Muscle layer of duodenum (tissue), 2 donors: ENCODE results near the gene EMX2.
"Not testable (repeated sequence)": the region's sequence is repeated elsewhere in the genome, so short reads cannot be mapped to it uniquely, and the experiment has no call there.

Experiments used
- H3K27ac ChIP-seq: one replicate; pipeline ENCODE4 v1.7.0; 2013; ENCODE audit warnings: mild to moderate bottlenecking, low read length
- H3K27me3 ChIP-seq: one replicate; pipeline ENCODE4 v1.7.0; 2013; ENCODE audit warnings: low read depth, mild to moderate bottlenecking, control low read depth, low read length
- H3K36me3 ChIP-seq, 2 donors: one replicate each; pipeline ENCODE4 v1.7.0; 2013; ENCODE audit warnings: low read length in 2 of 2, control low read depth in 1 of 2, mild to moderate bottlenecking in 1 of 2; ENCODE audit not compliant: insufficient read depth in 2 of 2, control insufficient read depth in 1 of 2
- H3K4me1 ChIP-seq, 2 donors: one replicate each; pipeline ENCODE4 v1.7.0; 2013; ENCODE audit warnings: low read length in 2 of 2, mild to moderate bottlenecking in 2 of 2, control low read depth in 1 of 2, moderate library complexity in 1 of 2; ENCODE audit not compliant: insufficient read depth in 2 of 2, control insufficient read depth in 1 of 2
- H3K4me3 ChIP-seq, 2 donors: one replicate each; pipeline ENCODE4 v1.7.0; 2013; ENCODE audit warnings: low read length in 2 of 2, low read depth in 1 of 2, mild to moderate bottlenecking in 1 of 2
- H3K9me3 ChIP-seq, 2 donors: one replicate each; pipeline ENCODE4 v1.7.0; 2013; ENCODE audit warnings: low read length in 2 of 2, control low read depth in 1 of 2, mild to moderate bottlenecking in 1 of 2; ENCODE audit not compliant: control insufficient read depth in 1 of 2
- donor health status: healthy.

EMX2 gene

DNA sequence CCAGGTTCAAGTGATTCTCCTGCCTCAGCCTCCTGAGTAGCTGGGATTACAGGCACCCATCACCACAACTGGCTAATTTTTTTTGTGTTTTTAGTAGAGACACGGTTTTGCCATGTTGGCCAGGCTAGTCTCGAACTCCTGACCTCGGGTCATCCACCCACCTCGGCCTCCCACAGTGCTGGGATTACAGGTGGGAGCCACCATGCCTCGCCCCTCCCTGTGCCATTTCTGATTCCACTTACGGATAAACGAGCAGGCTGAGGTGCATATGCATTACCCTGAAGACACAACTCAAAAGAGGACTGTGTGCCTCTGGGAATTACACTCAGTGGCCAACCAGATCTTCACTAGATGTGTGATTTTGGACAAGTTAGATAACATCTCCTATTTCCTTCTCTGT is 35.5 kb upstream of the EMX2 start:
- not testable (repeated sequence) for H3K27me3 ChIP-seq, H3K9me3 ChIP-seq, H3K4me3 ChIP-seq, H3K4me1 ChIP-seq, H3K27ac ChIP-seq, H3K36me3 ChIP-seq

DNA sequence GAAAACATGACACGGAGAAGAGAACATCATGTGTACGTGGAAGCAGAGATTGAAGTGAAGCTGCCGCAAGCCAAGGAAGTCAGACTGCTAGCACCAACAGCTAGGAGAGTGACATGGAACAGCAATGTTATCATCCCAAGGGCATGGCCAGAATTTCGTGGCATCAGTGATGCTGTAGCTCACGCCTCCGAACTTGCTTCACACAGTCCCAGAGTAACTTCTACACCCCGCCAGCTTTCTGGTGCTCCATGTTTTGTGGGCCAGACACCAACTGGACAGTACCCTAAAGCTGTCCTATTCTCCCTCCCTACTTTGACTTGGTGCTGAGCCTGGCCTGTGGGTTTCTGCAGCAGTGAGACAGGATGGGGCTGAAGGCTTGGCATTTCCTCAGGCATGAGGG is 33.0 kb upstream of the EMX2 start:
- Histone ChIP-seq H3K27ac (no peak overlapping the region), H3K9me3 (no peaks in the 10 kb centered on the region), H3K4me1 (no peaks in the 10 kb centered on the region), H3K27me3 (no peaks in the 10 kb centered on the region), H3K36me3 (no peaks in the 10 kb centered on the region), H3K4me3 (no peak overlapping the region)

GRCh38 chr10:117511601-117512390 is 30.8 kb upstream of the EMX2 start:
- Histone ChIP-seq H3K4me3 (no peak overlapping the region), H3K36me3 (no peaks in the 10 kb centered on the region), H3K27ac (no peak overlapping the region), H3K4me1 (no peaks in the 10 kb centered on the region), H3K9me3 (no peaks in the 10 kb centered on the region), H3K27me3 (no peaks in the 10 kb centered on the region)

DNA sequence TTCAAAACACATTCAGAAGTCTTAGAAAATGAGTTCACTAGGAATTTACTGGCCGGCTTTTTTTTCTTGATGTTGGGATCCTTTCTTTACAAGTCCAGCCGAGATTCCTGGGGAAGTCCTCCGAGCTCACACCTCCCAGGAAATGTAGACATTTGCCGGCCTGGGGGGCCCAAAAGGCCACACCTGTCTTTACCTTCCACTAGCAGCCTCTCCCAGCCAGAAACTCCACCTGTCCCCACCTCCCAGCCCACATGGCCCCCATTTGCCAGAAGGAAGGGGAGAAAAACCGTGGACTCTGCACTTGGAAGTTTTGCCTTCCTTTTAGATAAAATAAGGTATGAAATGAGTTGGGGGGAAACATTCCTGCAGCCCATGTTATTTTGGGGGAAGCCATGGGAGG is 27.6 kb upstream of the EMX2 start:
- H3K27ac ChIP-seq, result no peak overlapping the region
- H3K9me3 ChIP-seq, result no peaks in the 10 kb centered on the region
- H3K4me1 ChIP-seq, result no peaks in the 10 kb centered on the region
- H3K27me3 ChIP-seq, result no peaks in the 10 kb centered on the region
- no peaks in the 10 kb centered on the region for H3K36me3 ChIP-seq
- H3K4me3 ChIP-seq, result no peak overlapping the region

- Histone ChIP-seq H3K36me3 (no peaks in the 10 kb centered on the region), H3K4me1 (no peaks in the 10 kb centered on the region), H3K27me3 (peaks cover 7% of the 10 kb centered on the region), H3K4me3 (no peak overlapping the region), H3K9me3 (no peaks in the 10 kb centered on the region), H3K27ac (no peak overlapping the region)
These were observed 25.9 kb upstream of the EMX2 start for GRCh38 chr10:117516681-117517080.

- H3K36me3 ChIP-seq, result no peaks in the 10 kb centered on the region
- no peaks in the 10 kb centered on the region for H3K4me1 ChIP-seq
- no peak overlapping the region for H3K4me3 ChIP-seq
- H3K27ac ChIP-seq, result no peak overlapping the region
- H3K9me3 ChIP-seq, result no peaks in the 10 kb centered on the region
- peaks cover 7% of the 10 kb centered on the region for H3K27me3 ChIP-seq
These were observed 24.3 kb upstream of the EMX2 start for GRCh38 chr10:117518246-117518645.

DNA sequence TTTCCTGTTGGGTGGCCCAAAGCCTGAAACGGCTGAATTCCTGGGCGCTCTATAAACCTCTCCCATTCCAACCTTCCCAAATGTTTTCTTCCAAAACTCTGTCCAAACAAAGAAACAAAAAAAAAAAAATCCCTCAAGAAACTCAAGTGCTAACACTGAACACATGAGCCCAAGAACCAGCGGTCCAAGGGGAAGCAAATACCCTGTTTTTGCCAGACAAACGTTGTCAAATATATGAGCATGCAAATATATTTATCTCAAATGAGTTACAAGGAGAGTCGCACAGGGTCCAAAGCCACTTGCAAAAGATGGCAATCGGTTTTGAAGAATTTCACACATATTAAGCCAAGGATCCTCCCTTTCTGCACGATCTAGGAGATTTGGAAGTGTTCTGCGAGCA is 23.3 kb upstream of the EMX2 start:
- Histone ChIP-seq H3K36me3 (no peaks in the 10 kb centered on the region), H3K9me3 (no peaks in the 10 kb centered on the region), H3K4me1 (no peaks in the 10 kb centered on the region), H3K4me3 (no peak overlapping the region), H3K27me3 (peaks cover 7% of the 10 kb centered on the region), H3K27ac (no peak overlapping the region)

DNA sequence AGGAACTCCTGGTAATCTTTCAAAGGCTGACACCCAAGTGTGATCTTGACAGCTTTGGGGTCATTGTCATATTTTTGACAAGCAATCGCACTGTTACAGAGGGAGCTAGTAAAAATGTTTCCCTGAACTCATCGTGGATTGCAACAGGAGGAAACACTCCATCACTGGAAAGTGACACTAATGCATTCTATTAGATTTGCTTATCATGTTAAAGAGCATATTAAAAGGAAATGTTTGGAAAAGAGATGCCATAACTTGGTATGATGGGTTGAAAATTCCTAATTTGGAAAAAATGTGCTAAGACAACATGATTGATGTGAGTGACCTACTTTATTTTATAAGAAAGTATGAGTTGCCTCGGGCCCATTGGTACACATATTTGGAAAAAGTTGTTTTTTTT is 22.7 kb upstream of the EMX2 start:
- H3K27ac ChIP-seq, result no peak overlapping the region
- H3K4me3 ChIP-seq, result no peak overlapping the region
- H3K4me1 ChIP-seq, result no peaks in the 10 kb centered on the region
- H3K9me3 ChIP-seq, result no peaks in the 10 kb centered on the region
- peaks cover 7% of the 10 kb centered on the region for H3K27me3 ChIP-seq
- H3K36me3 ChIP-seq, result no peaks in the 10 kb centered on the region

DNA sequence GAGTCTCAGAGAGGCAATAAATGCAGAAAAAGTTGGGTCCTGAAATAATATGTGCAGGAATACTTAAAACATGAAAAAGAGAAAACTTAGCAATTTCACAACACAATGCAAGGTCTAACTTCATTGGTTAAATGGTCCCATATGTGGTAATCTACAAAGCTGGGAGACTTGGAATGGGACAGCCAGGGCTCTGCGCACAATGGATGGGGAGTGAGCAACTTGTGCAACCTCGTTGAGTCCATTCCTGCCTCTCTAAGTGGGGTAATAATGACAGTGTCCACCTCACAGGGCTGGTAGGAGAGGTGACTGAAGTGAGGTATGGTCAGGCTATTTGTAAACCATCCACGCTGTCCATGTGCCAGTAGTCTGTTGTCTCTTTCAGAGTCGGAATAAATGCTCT is 11.8 kb upstream of the EMX2 start:
- H3K9me3 ChIP-seq, result no peaks in the 10 kb centered on the region
- H3K27me3 ChIP-seq, result peaks cover 52% of the 10 kb centered on the region
- H3K36me3 ChIP-seq, result no peaks in the 10 kb centered on the region
- H3K4me1 ChIP-seq, result peaks cover 0 to 25% of the 10 kb centered on the region in 2 donors
- no peak overlapping the region for H3K27ac ChIP-seq
- H3K4me3 ChIP-seq, result no peak overlapping the region

- Histone ChIP-seq H3K36me3 (no peaks in the 10 kb centered on the region), H3K9me3 (no peaks in the 10 kb centered on the region), H3K27me3 (peaks cover 59% of the 10 kb centered on the region), H3K27ac (no peak overlapping the region), H3K4me3 (no peak overlapping the region), H3K4me1 (peaks cover 0 to 26% of the 10 kb centered on the region in 2 donors)
These were observed 11.1 kb upstream of the EMX2 start for GRCh38 chr10:117531371-117532002.

DNA sequence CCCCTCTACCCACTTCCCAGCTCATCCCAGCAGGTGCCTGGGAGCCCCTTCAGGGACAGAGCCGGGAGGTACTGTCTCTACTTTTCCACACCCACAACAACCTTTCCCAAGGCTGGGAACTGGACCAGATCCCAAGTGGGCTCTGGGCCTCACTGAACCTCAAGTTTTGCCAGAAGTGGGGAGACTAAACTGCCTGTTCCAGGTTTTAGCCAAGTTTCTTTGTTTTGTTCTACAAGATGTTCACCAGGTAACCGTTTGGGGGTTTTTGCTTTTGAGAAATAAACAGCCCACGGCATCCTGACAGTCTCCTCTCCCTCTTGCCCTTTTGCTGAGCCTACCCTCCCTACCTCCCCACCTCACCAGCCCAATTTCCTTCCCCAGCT is 10.6 kb upstream of the EMX2 start:
- Histone ChIP-seq H3K4me3 (no peak overlapping the region), H3K27ac (no peak overlapping the region), H3K27me3 (peaks cover 64% of the 10 kb centered on the region)

More for the DNA sequence above, 10.6 kb upstream of the EMX2 start:
- Histone ChIP-seq H3K9me3 (no peaks in the 10 kb centered on the region), H3K4me1 (peaks cover 0 to 26% of the 10 kb centered on the region in 2 donors), H3K36me3 (no peaks in the 10 kb centered on the region)
